Endodermal cell (in vitro differentiated cells): ENCODE results near the gene HS6ST2. TPM values are rescaled to one million over a fixed set of nuclear protein-coding genes. Genes with fewer than 3 reads are reported as not detected.

Source experiments
- DNase-seq: peaks from one replicate; pipeline ENCODE4 v3.0.0-alpha.2; 2017
- H3K27ac ChIP-seq: 2 replicates; pipeline ENCODE4 v1.5.1; 2013; ENCODE audit warnings: mild to moderate bottlenecking, low read depth, low read length, moderate library complexity
- H3K27me3 ChIP-seq: 2 replicates; pipeline ENCODE4 v1.6.1; 2013; ENCODE audit warnings: mild to moderate bottlenecking, low read length, moderate library complexity; ENCODE audit not compliant: insufficient read depth, control insufficient read depth, poor library complexity, severe bottlenecking
- H3K36me3 ChIP-seq: 2 replicates; pipeline ENCODE4 v1.7.0; 2013; ENCODE audit warnings: mild to moderate bottlenecking, low read length, moderate library complexity; ENCODE audit not compliant: control insufficient read depth, insufficient read depth
- H3K4me1 ChIP-seq: one replicate; pipeline ENCODE4 v1.7.0; 2013; ENCODE audit warnings: low read length; ENCODE audit not compliant: control insufficient read depth, insufficient read depth
- H3K4me3 ChIP-seq: 2 replicates; pipeline ENCODE4 v1.5.1; 2013; ENCODE audit warnings: mild to moderate bottlenecking, low read length, moderate library complexity
- H3K9ac ChIP-seq: 2 replicates; pipeline ENCODE4 v1.6.1; 2013; ENCODE audit warnings: mild to moderate bottlenecking, low read length, moderate library complexity; ENCODE audit not compliant: poor library complexity, severe bottlenecking; ENCODE audit errors: extremely low read depth
- H3K9me3 ChIP-seq: 2 replicates; pipeline ENCODE4 v1.6.1; 2013; ENCODE audit warnings: mild to moderate bottlenecking, low read length, moderate library complexity; ENCODE audit not compliant: control insufficient read depth
- H3K27ac Mint-ChIP-seq: 2 replicates; pipeline ENCODE4 v1.8.0; 2020; ENCODE audit warnings: mixed read lengths
- H3K27me3 Mint-ChIP-seq: 2 replicates; pipeline ENCODE4 v1.8.0; 2021; ENCODE audit warnings: mild to moderate bottlenecking, mixed read lengths; ENCODE audit not compliant: insufficient read depth
- H3K36me3 Mint-ChIP-seq: 2 replicates; pipeline ENCODE4 v1.8.0; 2020; ENCODE audit warnings: low read depth, mixed read lengths
- H3K4me1 Mint-ChIP-seq: 2 replicates; pipeline ENCODE4 v1.8.0; 2020; ENCODE audit warnings: mixed read lengths
- H3K4me3 Mint-ChIP-seq: 2 replicates; pipeline ENCODE4 v1.8.0; 2020; ENCODE audit warnings: mild to moderate bottlenecking, moderate library complexity, mixed read lengths
- H3K9me3 Mint-ChIP-seq: 2 replicates; pipeline ENCODE4 v1.8.0; 2020; ENCODE audit warnings: mild to moderate bottlenecking, mixed read lengths
- WGBS, 2 experiments: methylation state at CpG; one replicate each; pipeline versions ENCODE4 v1.1.5 to v1.1.7; 2013; ENCODE audit warnings: missing lambda C conversion rate in 2 of 2, mixed read lengths in 1 of 2; ENCODE audit not compliant: insufficient coverage in 1 of 2, insufficient read length in 1 of 2; 5-methylcytosine and 5-hydroxymethylcytosine counted together
- total RNA-seq, 2 donors: library from RNA; stranded (reverse); fragmentation: NEBNext Ultra II Directional in 1 of 2; extraction: Animal tissue kit (Norgen Biotek cat#: 25700) in 1 of 2; gene quantifications; 2 replicates in 1 of 2; 3 replicates in 1 of 2; pipeline ENCODE4 v1.2.1, GENCODE V29; 2021
- TF ChIP-seq, protein P1 (sequence below): fragments of 200-600 bp; sonication (generic); conservative IDR thresholded peaks from 2 replicates; pipeline ENCODE4 v1.5.0; 2021; ENCODE audit warnings: antibody characterized with exemption, mild to moderate bottlenecking

The HS6ST2 gene
- total RNA-seq, 2 donors from 2014 or later: 4.1 to 19.4 TPM

DNA sequence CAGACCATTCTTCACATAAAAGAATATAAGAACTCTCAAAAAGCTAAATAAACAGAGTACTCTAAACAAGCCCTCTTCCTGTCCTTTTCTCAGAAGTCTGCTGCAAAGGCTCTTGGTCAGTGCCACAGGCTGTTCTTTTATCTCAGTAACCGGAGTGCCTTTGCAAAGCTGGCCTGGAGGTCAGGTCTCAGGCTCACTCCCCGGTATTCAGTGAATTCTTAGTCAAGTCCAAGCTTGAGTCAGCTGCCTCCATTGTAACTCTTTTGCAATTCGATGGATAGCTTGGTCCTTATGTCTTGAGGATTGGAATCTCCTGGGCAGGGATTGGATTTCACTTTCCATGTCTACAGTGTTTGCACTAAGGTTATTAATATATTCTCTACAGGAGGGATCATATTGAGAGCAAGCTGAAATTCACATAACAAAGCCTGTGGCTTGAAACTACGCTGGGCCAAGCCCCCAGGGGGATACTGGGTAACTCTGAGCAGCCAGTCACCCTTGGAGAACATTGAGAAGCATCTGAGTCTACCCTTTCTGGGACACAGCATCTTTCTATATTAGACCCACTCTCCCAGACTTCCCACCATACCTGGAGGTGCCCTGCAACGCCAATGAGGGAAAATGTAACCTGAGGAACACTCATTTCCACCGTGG is 10.0 kb upstream of the HS6ST2 start:
- Histone ChIP-seq H3K27me3 (no peaks in the 10 kb centered on the region), H3K9ac (no peak overlapping the region), H3K4me3 (no peak overlapping the region), H3K36me3 (no peaks in the 10 kb centered on the region), H3K4me1 (no peaks in the 10 kb centered on the region), H3K9me3 (no peaks in the 10 kb centered on the region), H3K27ac (no peak overlapping the region)
- 76% methylated on average over 6 of the region's 6 CpGs; no CpG with 5 or more reads in 1 of the 2 experiments for WGBS, 2 experiments
- TF ChIP-seq, protein P1, sequence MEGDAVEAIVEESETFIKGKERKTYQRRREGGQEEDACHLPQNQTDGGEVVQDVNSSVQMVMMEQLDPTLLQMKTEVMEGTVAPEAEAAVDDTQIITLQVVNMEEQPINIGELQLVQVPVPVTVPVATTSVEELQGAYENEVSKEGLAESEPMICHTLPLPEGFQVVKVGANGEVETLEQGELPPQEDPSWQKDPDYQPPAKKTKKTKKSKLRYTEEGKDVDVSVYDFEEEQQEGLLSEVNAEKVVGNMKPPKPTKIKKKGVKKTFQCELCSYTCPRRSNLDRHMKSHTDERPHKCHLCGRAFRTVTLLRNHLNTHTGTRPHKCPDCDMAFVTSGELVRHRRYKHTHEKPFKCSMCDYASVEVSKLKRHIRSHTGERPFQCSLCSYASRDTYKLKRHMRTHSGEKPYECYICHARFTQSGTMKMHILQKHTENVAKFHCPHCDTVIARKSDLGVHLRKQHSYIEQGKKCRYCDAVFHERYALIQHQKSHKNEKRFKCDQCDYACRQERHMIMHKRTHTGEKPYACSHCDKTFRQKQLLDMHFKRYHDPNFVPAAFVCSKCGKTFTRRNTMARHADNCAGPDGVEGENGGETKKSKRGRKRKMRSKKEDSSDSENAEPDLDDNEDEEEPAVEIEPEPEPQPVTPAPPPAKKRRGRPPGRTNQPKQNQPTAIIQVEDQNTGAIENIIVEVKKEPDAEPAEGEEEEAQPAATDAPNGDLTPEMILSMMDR: no peak
- Mint-ChIP-seq H3K4me3 (no peak overlapping the region), H3K4me1 (peaks cover 9% of the 10 kb centered on the region), H3K36me3 (no peaks in the 10 kb centered on the region), H3K27me3 (peaks cover 5% of the 10 kb centered on the region), H3K9me3 (no peaks in the 10 kb centered on the region), H3K27ac (no peak overlapping the region)
- DNase-seq: no peak

DNA sequence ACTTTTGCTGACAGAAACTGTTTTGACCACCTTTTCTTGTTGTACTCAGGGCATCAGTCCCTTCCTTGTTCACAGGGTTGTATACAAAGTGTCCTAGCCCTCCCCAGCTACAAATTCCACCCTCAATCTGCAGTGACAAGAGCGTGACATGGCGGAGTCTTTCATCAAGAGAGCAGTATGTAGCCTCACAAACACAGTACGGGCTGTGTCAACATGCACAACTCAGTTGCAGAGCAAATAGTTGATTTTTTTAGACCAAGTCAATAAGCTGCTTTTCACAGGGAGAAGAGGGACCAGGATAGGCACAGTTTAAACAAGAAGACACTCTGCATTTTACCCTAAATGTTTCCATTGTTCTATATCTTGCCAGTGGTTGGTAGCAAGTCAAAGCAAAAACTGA is 8.6 kb upstream of the HS6ST2 start:
- no peak for DNase-seq
- Mint-ChIP-seq H3K36me3 (no peaks in the 10 kb centered on the region), H3K9me3 (no peaks in the 10 kb centered on the region), H3K4me3 (no peak overlapping the region), H3K4me1 (peaks cover 9% of the 10 kb centered on the region), H3K27me3 (no peaks in the 10 kb centered on the region), H3K27ac (no peak overlapping the region)
- TF ChIP-seq, protein P1: no peak
- no peaks in the 10 kb centered on the region for H3K27me3 ChIP-seq
- no peaks in the 10 kb centered on the region for H3K4me1 ChIP-seq
- no peaks in the 10 kb centered on the region for H3K9me3 ChIP-seq
- 87% methylated on average over 3 of the region's 3 CpGs; no CpG with 5 or more reads in 1 of the 2 experiments for WGBS, 2 experiments
- no peak overlapping the region for H3K4me3 ChIP-seq
- H3K9ac ChIP-seq: no peak overlapping the region
- H3K27ac ChIP-seq: no peak overlapping the region
- no peaks in the 10 kb centered on the region for H3K36me3 ChIP-seq

DNA sequence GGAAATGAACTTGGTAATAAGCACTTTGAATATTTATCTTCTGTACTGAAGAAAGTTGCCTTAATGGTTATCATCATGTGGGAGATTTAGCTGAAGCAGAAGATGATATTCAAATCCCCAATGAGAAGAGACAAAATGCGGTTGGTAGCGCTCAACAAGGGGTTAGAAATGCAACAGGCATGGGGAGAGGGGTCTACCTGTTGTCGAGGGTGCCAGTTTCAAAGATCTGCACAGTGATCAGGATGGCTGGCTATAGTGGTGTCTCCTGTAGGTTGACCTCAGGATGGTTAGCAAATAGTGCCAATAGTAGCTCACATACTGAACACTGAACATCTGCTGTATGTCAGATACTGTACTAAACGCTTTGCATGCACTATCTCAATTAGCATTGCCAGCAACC is 7.0 kb upstream of the HS6ST2 start:
- no peak overlapping the region for H3K27ac Mint-ChIP-seq
- no peak for DNase-seq
- H3K27me3 Mint-ChIP-seq: peaks cover 9% of the 10 kb centered on the region
- TF ChIP-seq, protein P1: no peak
- H3K4me3 Mint-ChIP-seq: no peak overlapping the region
- no peak overlapping the region for H3K4me3 ChIP-seq
- no peaks in the 10 kb centered on the region for H3K36me3 ChIP-seq
- H3K4me1 ChIP-seq: no peaks in the 10 kb centered on the region
- no peaks in the 10 kb centered on the region for H3K36me3 Mint-ChIP-seq
- H3K27me3 ChIP-seq: no peaks in the 10 kb centered on the region
- H3K9me3 Mint-ChIP-seq: no peaks in the 10 kb centered on the region
- no peaks in the 10 kb centered on the region for H3K9me3 ChIP-seq
- no peak overlapping the region for H3K9ac ChIP-seq
- H3K27ac ChIP-seq: no peak overlapping the region
- H3K4me1 Mint-ChIP-seq: peaks cover 17% of the 10 kb centered on the region
- WGBS, 2 experiments: 88 to 100% methylated on average over 1 to 4 of the region's 4 CpGs
